Gastroesophageal sphincter (tissue), 4 donors: ENCODE results near the gene DHX58. TPM values are rescaled to one million over a fixed set of nuclear protein-coding genes. Genes with fewer than 3 reads are reported as not detected.
A peak's percentile ranks its signal among the peaks of the same experiment; 100 is the strongest.
"Not testable (repeated sequence)": the region's sequence is repeated elsewhere in the genome, so short reads cannot be mapped to it uniquely, and the experiment has no call there.

Experiments
- ATAC-seq: fragments of 150-250 bp; one replicate; pipeline ENCODE4 v1.9.1; 2016; ENCODE audit warnings: mild to moderate bottlenecking, moderate library complexity
- H3K27ac ChIP-seq, 4 donors: fragments of 200-600 bp; sonication (generic) in 3 of 4; 1 replicate in 3 of 4; 2 replicates in 1 of 4; pipeline ENCODE4 v1.5.1; 2016 to 2019
- H3K27me3 ChIP-seq: fragments of 200-600 bp; sonication (generic); one replicate; pipeline ENCODE4 v1.5.1; 2019
- H3K36me3 ChIP-seq, 2 donors: fragments of 200-600 bp; sonication (generic); one replicate each; pipeline ENCODE4 v1.5.1; 2019; ENCODE audit warnings: control low read depth in 1 of 2
- H3K4me1 ChIP-seq, 3 donors: fragments of 200-600 bp; sonication (generic); 1 replicate in 2 of 3; 2 replicates in 1 of 3; pipeline ENCODE4 v1.5.1; 2016 to 2019; ENCODE audit warnings: control low read depth in 2 of 3
- H3K4me3 ChIP-seq, 2 donors: fragments of 200-600 bp; sonication (generic); one replicate each; pipeline ENCODE4 v1.5.1; 2019; ENCODE audit warnings: mild to moderate bottlenecking in 1 of 2, moderate library complexity in 1 of 2
- H3K9me3 ChIP-seq, 3 donors: fragments of 200-600 bp; sonication (generic); one replicate each; pipeline ENCODE4 v1.5.1; 2017 to 2019; ENCODE audit warnings: control low read depth in 2 of 3
- EP300 ChIP-seq: sonication (generic); formaldehyde crosslinking; IDR thresholded peaks from one replicate; pipeline ENCODE4 v1.6.1; 2017; ENCODE audit warnings: antibody characterized with exemption, mild to moderate bottlenecking
- POLR2A ChIP-seq, 2 donors: fragments of 450-650 bp; IDR thresholded peaks; one replicate each; pipeline ENCODE4 v1.6.1; 2017; ENCODE audit warnings: antibody characterized with exemption in 2 of 2, mild to moderate bottlenecking in 2 of 2, moderate library complexity in 1 of 2
- POLR2AphosphoS5 ChIP-seq: sonication (generic); formaldehyde crosslinking; IDR thresholded peaks from one replicate; pipeline ENCODE4 v1.6.1; 2017; ENCODE audit warnings: antibody characterized with exemption
- WGBS, 2 donors: methylation state at CpG; one replicate each; pipeline ENCODE4 v1.1.5; 2018; ENCODE audit warnings: low coverage in 1 of 2; 5-methylcytosine and 5-hydroxymethylcytosine counted together
- total RNA-seq, 4 donors: library from RNA; depleted of rRNA; stranded (reverse); fragments of >200 nt; gene quantifications; one replicate each; pipeline ENCODE4 v1.1.0, GENCODE V29; 2016
- TF ChIP-seq, protein P1 (sequence below), 4 experiments: fragments of 200-600 bp in 2 of 4; fragments of 450-650 bp in 2 of 4; sonication (generic) in 1 of 4; IDR thresholded peaks; one replicate each; pipeline ENCODE4 v1.5.1; 2017 to 2019; ENCODE audit warnings: antibody characterized with exemption in 4 of 4, mild to moderate bottlenecking in 2 of 4, moderate library complexity in 2 of 4

The DHX58 gene
- total RNA-seq, 4 donors from 2014 or later = 11.3 to 21.3 (median 13.9) TPM

GRCh38 chr17:42153919-42154742 is 41.6 kb upstream of the DHX58 start:
- H3K27ac ChIP-seq = peak overlapping the region; percentile 34 to 88 (median 84)
- ATAC-seq = no peak
- H3K27me3 ChIP-seq = no peaks in the 10 kb centered on the region
- peaks cover 3 to 58% (median 24%) of the 10 kb centered on the region in 3 donors for H3K4me1 ChIP-seq
- H3K4me3 ChIP-seq = peak overlapping the region; percentile 73 to 98
- 0 to 1% methylated on average over 7 to 14 of the region's 15 CpGs for WGBS, 2 donors
- H3K36me3 ChIP-seq = peaks cover 0 to 27% of the 10 kb centered on the region in 2 donors
- TF ChIP-seq POLR2A (IDR thresholded peaks at IDR 0.05) = no peak
- TF ChIP-seq, protein P1, sequence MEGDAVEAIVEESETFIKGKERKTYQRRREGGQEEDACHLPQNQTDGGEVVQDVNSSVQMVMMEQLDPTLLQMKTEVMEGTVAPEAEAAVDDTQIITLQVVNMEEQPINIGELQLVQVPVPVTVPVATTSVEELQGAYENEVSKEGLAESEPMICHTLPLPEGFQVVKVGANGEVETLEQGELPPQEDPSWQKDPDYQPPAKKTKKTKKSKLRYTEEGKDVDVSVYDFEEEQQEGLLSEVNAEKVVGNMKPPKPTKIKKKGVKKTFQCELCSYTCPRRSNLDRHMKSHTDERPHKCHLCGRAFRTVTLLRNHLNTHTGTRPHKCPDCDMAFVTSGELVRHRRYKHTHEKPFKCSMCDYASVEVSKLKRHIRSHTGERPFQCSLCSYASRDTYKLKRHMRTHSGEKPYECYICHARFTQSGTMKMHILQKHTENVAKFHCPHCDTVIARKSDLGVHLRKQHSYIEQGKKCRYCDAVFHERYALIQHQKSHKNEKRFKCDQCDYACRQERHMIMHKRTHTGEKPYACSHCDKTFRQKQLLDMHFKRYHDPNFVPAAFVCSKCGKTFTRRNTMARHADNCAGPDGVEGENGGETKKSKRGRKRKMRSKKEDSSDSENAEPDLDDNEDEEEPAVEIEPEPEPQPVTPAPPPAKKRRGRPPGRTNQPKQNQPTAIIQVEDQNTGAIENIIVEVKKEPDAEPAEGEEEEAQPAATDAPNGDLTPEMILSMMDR (IDR thresholded peaks at IDR 0.05) = no peak
- no peak for TF ChIP-seq POLR2AphosphoS5
- no peaks in the 10 kb centered on the region for H3K9me3 ChIP-seq

- Histone ChIP-seq H3K9me3 (no peaks in the 10 kb centered on the region), H3K36me3 (peaks cover 0 to 74% of the 10 kb centered on the region in 2 donors), H3K4me3 (no peak overlapping the region), H3K27ac (no peak overlapping the region), H3K4me1 (peaks cover 0 to 49% (median 23%) of the 10 kb centered on the region in 3 donors), H3K27me3 (no peaks in the 10 kb centered on the region)
- no peak for ATAC-seq
- TF ChIP-seq EP300 (no peak), POLR2A (IDR thresholded peaks at IDR 0.05) (no peak), POLR2AphosphoS5 (no peak)
- TF ChIP-seq, protein P1 (IDR thresholded peaks at IDR 0.05) = no peak
- 76 to 89% methylated on average over 3 to 10 of the region's 13 CpGs for WGBS, 2 donors
Observed at GRCh38 chr17:42146911-42147607, 34.5 kb upstream of the DHX58 start.

DNA sequence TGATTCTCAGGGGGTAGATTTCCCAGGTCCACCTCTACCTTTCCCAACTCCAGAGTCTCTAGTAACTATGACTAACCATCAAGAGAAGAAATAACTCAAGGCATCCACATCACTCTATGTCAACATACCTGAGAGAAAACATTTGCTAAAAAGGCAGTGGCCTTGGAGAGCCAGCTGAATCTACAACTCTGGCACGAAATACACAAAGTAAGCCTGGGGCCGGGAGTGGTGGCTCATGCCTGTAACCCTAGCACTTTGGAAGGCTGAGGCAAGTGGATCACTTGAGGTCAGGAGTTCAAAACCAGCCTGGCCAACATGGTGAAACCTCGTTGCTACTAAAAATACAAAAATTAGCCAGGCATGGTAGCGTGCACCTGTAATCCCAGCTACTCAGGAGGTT is 30.6 kb upstream of the DHX58 start:
- not testable (repeated sequence) for H3K4me3 ChIP-seq, H3K27me3 ChIP-seq, ATAC-seq, H3K27ac ChIP-seq, H3K9me3 ChIP-seq
- Histone ChIP-seq H3K36me3 (peaks cover 0 to 52% of the 10 kb centered on the region in 2 donors), H3K4me1 (peaks cover 0 to 52% (median 25%) of the 10 kb centered on the region in 3 donors)
- WGBS, 2 donors = 58 to 80% methylated on average over 2 of the region's 4 CpGs

DNA sequence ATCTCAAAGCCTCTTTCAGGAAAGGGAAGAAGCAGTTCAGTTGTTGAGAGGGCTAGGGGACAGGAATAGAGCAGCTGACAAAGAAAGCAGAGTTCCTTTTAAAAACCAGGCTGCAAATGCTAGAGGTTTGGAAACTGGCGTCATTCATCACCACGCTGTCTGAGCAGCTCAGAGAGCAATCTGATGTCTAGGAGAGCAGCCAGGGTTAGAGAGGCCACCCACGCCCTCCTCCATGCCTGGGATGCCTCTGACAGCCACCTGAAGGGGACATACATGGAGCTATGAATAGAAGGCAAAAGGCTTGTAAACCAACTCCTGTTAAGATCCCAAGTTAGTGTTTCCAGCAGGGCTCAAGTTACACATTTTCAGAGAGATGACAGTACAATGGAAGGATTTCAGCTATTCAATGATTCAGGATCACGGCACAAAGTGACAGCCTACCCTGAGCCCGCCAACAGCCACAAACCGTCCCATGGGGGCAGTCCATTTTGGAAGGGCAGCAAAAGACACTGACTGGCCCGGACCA is 29.9 kb upstream of the DHX58 start:
- H3K27me3 ChIP-seq = no peaks in the 10 kb centered on the region
- no peak overlapping the region for H3K27ac ChIP-seq
- ATAC-seq = no peak
- 53 to 55% methylated on average over 6 to 7 of the region's 7 CpGs for WGBS, 2 donors
- peaks cover 0 to 60% (median 27%) of the 10 kb centered on the region in 3 donors for H3K4me1 ChIP-seq
- peaks cover 0 to 45% of the 10 kb centered on the region in 2 donors for H3K36me3 ChIP-seq
- no peaks in the 10 kb centered on the region for H3K9me3 ChIP-seq
- TF ChIP-seq POLR2AphosphoS5 = no peak
- TF ChIP-seq, protein P1 (IDR thresholded peaks at IDR 0.05) = no peak
- TF ChIP-seq POLR2A (IDR thresholded peaks at IDR 0.05) = no peak
- TF ChIP-seq EP300 = no peak
- no peak overlapping the region for H3K4me3 ChIP-seq

DNA sequence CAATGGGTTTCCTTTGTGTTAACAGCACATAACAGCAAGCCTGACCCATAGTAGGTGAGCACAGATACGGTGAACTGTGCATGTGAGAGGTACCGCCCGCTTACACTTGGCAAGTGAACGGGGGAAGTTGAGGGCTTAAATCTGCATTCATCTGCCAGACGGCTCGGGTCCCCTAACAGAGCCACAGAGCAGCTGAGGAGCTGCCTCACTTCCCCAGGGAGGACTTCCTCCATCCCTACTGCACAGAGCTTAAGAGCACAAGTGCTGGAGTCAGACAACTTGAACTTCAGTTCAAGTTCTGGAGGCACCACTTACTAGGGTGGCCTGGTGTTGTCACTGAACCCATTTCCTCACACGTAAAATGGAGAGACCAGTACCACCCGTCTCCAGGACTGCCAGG is 28.9 kb upstream of the DHX58 start:
- ATAC-seq = peak; percentile 36
- peaks cover 0 to 68% (median 27%) of the 10 kb centered on the region in 3 donors for H3K4me1 ChIP-seq

GRCh38 chr17:42140690-42141089 is 28.2 kb upstream of the DHX58 start:
- H3K27ac ChIP-seq, ATAC-seq, H3K27me3 ChIP-seq, H3K4me3 ChIP-seq, H3K9me3 ChIP-seq: not testable (repeated sequence)
- peaks cover 0 to 75% (median 27%) of the 10 kb centered on the region in 3 donors for H3K4me1 ChIP-seq
- peaks cover 0 to 43% of the 10 kb centered on the region in 2 donors for H3K36me3 ChIP-seq
- 97 to 100% methylated on average over 3 to 7 of the region's 7 CpGs for WGBS, 2 donors

More for the DNA sequence above, 28.9 kb upstream of the DHX58 start:
- Histone ChIP-seq H3K27ac (no peak overlapping the region), H3K9me3 (no peaks in the 10 kb centered on the region), H3K4me3 (no peak overlapping the region), H3K36me3 (peaks cover 0 to 41% of the 10 kb centered on the region in 2 donors), H3K27me3 (no peaks in the 10 kb centered on the region)
- TF ChIP-seq POLR2A (IDR thresholded peaks at IDR 0.05) (no peak), POLR2AphosphoS5 (no peak), EP300 (no peak)
- TF ChIP-seq, protein P1 (IDR thresholded peaks at IDR 0.05) = no peak
- 70 to 82% methylated on average over 2 to 8 of the region's 8 CpGs for WGBS, 2 donors
